GM21786 (cell line): ENCODE measurements around the gene CCDC120.

Experiments used
- ATAC-seq: cut with Tn5 transposase; IDR thresholded peaks from one replicate; pipeline ENCODE4 v1.9.1; 2021; ENCODE audit not compliant: unreplicated experiment

Gene CCDC120

DNA sequence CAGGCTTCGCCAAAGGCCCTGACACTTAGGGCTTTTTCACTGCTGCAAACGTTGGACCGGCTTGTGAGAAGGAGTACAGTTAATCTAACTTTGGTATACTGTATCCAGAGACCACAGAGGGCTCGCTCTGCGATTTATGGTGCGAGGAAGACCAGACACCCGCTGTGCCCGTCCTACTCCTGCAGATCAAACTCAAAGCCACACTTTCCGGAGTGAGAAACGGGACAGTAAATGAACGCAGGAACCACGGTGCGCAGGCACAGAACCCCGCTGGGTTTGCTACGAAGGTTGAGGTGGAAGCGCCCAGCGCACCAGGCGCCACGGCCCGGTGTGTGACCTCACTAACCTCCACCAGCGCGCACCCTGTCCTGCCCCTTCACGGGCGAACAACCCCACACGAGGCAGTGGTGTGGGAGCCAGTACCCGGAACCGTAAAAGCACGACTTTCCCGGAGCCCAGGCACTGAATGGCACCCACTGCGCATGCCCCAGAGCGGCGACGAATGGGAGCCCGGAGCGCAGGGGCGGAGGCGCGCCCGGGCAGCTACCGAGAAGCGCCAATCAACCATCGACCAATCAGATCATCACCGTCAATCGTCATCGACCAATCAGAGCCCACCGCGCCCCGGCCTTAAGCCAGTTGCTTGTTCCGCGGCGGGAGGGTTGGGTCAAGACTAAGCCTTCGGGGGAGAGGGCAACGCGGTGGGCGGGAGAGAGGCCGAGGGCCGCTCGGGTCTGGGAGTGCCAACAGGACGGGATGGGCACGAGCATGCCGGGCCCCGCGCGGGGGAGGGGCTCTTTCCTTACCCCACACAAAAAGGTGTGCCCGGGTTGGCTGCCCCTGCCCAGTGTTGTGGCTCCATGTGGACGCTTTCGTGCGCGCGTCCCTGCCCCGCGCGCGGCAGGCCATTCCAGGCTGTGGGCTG is 42.2 kb downstream of the CCDC120 start:
- peak; percentile 89 for ATAC-seq

DNA sequence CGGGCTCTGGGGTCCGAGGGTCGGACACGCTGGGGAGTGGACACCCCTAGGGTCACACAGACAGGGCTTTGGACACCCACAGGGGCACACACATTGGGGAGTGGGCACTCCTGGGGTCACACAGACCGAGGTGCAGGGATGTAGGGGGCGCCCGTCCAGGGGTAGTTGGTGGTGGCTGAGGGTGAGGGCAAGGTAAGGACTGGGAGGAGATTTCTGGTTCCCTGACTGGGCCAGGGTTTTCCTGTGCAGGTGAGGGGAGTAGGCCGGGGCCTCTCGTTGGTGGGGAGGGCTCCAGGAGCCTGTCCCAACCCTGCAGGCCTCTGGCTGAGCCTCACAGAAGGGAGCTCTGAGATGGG is 42.8 kb downstream of the CCDC120 start:
- ATAC-seq, result no peak

DNA sequence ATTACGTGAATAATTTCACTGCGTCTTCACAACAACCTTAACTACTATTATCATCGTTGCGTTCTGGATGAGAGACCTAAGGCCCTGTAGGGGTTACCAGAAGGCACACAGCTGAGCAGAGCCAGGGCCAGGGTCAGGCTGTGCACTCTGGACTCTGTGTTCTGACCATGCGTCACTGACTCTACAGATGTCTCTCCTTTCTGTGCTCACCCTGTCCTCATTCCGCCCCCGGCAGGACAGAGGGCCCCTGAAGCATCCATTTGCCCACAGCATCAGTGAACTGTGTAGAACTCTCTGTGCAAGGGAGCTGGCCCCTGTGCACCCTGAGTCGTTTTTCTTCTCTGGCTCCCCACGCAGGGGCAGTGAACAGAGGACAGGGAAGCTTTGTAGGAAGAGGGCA is 43.4 kb downstream of the CCDC120 start:
- no peak for ATAC-seq

DNA sequence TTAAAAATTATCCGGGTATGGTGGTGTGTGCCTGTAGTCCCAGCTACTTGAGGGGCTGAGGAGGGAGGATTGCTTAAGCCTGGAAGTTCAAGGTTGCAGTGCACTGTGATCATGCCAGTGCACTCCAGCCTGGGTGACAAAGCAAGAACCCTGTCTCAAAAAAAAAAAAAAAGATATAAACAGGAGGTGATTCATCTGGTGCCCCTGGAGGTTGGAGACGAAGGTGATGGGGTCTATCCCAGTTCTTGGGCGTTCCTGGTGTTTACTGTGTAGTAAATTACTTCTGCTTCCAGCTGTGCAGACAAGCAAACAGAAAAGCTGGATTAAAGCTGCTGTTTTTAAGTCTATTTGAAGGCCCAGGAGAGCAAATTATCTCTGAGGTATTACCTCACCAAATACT is 44.8 kb downstream of the CCDC120 start:
- no peak for ATAC-seq

DNA sequence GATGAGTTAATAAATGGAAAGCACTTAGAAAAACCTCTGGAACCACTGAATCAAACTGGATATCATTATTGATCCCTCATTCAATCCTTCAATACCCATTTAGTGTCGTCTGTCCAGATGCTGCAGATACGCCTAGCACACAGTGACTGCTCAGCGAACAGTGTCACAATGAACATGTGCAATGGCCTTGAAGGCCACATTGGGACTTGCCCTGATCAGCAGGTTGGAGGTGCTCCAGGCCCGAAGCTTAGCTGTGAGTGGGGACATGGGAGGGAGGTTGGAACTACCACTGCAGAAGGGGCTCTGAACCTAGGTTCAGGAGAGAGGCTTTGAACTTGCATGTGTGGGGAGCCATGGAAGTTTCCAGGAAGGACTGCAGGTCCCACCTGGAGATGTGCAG is 47.5 kb downstream of the CCDC120 start:
- no peak for ATAC-seq

DNA sequence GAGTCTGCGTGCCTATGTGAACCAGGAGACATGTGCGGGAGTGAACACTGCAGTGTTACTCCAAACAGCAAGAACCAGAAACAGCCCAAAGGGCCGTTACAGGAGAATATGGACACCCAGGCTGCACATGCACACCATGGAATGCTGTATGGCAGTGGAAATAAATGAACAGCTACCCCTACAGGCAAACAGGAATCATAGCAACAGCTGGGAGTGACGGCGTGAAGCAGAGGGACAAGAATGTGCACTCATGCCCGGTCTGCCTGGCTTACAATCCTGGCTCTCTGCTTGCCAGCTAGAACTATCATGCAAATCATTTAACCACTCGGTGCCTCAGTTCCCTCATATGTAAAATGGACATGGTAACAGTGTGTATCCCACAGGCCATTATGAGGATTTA is 48.1 kb downstream of the CCDC120 start:
- no peak for ATAC-seq

DNA sequence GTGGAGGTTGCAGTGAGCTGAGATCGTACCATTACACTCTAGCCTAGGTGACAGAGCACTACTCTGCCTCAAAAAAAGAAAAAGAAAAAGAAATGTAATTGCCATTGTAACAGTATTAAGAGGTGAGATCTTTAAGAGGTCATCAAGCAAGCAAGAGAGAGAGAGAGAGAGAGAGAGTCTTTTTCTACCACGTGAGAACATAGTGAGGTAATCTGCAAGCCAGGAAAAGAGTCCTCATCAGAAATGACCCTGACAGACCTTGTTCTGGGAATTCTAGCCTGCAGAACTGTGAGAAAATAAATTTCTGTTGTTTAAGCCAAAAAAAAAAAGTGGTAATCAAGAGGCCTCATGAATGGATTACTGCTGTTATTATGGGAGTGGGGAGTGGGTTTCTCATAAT is 49.8 kb downstream of the CCDC120 start:
- no peak for ATAC-seq

DNA sequence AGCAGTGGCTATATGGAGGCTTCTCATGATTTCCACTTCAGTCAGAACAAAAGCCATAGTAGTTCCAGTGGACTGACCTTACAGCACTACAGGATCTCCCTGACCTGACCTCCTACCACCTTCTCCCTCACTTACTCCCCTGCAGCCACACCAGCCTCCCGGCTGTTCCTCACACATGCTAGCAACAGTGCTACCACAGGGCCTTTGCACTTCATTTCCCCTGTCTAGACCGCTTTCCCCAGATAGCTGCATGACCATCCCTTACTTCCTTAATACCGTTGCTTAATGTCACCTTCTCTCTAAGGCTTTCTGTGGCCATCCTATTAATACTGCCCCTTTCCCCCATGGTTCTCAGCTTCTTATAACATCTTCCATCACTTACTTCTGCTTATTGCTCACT is 51.6 kb downstream of the CCDC120 start:
- no peak for ATAC-seq

DNA sequence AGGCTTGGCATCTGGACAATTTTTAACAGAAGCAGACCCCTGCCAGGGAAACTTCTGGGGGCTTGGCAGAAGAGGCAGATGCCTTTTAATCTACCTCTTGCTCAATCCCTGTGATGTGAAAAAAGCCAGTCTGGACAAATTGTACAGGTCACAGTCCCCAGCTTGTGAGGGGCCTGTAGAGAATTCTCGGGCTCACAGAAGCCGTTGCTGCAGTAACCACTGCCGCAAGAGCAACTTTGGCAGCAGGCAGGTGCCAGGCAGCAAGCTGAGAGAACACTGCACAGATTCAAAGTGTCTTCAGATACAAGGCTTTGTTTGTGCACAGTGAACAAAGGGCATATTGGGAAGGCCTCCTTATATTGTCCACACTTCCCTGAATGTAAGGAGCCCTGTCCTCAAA is 53.0 kb downstream of the CCDC120 start:
- ATAC-seq, result no peak

DNA sequence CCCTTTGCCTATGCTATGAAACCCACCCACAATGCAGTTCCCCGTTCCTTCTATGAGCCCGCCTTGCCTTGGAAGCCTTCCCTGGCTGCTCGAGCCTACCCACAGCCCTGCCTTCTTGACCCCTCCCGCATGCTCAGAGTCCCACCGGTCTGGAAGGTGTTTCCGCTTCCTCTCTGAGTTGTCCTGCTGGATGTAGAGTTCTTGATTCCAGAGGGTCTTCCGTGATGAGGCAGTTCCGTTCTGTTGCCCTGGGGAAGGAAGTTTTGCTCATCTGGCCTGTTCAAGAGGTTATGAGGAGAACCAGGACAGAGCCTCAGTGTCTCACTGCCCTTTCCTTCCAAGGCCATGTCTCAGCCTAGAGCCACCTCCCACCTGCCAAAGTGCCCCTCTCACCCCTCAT is 57.3 kb downstream of the CCDC120 start:
- ATAC-seq, result no peak

DNA sequence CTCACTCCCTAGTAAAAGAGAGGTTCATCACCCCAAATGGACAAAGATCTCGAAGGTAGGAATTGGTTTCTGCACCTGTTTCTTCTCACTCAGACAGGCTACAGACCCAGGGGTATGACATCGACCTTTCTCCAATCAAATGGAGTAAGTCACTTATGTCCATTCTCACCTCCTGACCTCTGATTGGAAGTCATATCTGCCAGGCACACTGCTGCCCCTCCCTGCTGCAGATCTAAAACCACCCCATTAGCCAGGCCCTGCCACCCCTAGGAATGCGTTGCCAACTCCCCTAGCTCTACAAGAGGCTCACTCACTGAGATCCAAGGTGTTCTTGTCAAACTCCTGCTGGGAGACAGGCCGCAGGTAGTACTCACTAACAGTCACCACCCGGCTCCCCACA is 57.9 kb downstream of the CCDC120 start:
- ATAC-seq, result no peak

DNA sequence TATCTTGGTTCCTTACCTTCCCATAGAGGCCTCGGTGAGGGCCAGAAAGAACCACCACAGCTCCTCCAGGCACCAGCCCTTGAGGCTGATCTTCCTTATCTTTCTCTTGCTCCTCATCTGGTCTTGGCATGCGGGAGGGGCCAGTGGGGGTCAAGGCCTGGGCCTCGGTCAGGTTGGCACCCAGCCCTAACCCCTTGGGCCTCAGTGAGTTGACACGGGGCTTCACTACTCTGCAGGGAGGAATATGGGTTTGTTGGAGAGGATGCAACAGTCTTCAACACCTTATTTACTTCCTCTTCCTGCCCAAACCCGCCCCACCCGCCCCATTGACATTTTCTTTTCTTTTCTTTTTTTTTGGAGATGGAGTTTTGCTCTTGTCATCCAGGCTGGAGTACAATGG is 58.8 kb downstream of the CCDC120 start:
- ATAC-seq, result no peak
